ENCODE data around the gene ANKRD42. TPM values are rescaled to one million over a fixed set of nuclear protein-coding genes. Genes with fewer than 3 reads are reported as not detected.

ANKRD42 gene
- total and polyA plus RNA-seq, 9 of the 15 experiments (the other 6 are each of a cell fraction or from before 2014, with no cell fraction given), result 2.8 to 9.1 (median 6.1) TPM

DNA sequence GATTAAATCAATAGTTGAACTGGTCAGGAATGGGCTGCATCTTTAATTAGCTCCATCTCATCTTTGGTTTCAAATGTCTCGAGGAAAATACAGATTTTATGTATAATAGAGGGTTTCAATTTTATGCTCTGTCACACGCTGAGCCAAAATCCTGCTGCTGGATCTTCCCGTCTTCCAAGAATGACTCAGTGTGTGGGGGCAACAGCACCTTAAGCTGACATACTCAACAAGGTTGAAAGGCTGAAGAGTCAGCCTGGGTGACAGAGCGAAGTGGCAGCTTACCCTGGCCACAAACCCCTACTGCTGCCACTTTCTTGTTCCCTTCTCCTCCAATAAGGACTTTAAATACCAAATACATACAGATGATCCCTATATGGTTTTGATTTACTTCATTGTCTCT lies 45.6 kb upstream of the ANKRD42 start:
- Histone ChIP-seq H2AFZ (ENCODE audit: low read depth, low read length) (peak overlapping the region; percentile 79), H3K4me2 (ENCODE audit: insufficient read depth, low read length) (no peak overlapping the region; the same call in 1 of the 2 replicates)
- POLR2A ChIA-PET, result interaction anchor here (0.9 to 1.2 kb wide), 4 partner anchors 8 to 26 kb away, joined by 3 to 4 read pairs (median 3); no protein-coding TSS in a partner anchor
- TF ChIP-seq ZNF707 (CRISPR knock-in tag; conservative IDR thresholded peaks at IDR 0.05) (no peak), NR4A1 (CRISPR knock-in tag; IDR thresholded peaks at IDR 0.05) (no peak), NR4A1 (tag; IDR thresholded peaks at IDR 0.05) (no peak), HDAC2 (IDR thresholded peaks at IDR 0.05) (no peak), CXXC5 (CRISPR knock-in tag; IDR thresholded peaks at IDR 0.05) (no peak), ARID1B (IDR thresholded peaks at IDR 0.05) (0 out of 2 replicates have a peak, but pooled peaks have one; percentile 31), JUND (IDR thresholded peaks at IDR 0.05; ENCODE audit: borderline replicate concordance, low read depth, low read length) (peak; percentile 62; the same call in 1 of the 2 replicates), JUND (tag; IDR thresholded peaks at IDR 0.05; ENCODE audit: borderline replicate concordance, low read depth, low read length) (no peak)
- TF ChIP-seq, protein P1, sequence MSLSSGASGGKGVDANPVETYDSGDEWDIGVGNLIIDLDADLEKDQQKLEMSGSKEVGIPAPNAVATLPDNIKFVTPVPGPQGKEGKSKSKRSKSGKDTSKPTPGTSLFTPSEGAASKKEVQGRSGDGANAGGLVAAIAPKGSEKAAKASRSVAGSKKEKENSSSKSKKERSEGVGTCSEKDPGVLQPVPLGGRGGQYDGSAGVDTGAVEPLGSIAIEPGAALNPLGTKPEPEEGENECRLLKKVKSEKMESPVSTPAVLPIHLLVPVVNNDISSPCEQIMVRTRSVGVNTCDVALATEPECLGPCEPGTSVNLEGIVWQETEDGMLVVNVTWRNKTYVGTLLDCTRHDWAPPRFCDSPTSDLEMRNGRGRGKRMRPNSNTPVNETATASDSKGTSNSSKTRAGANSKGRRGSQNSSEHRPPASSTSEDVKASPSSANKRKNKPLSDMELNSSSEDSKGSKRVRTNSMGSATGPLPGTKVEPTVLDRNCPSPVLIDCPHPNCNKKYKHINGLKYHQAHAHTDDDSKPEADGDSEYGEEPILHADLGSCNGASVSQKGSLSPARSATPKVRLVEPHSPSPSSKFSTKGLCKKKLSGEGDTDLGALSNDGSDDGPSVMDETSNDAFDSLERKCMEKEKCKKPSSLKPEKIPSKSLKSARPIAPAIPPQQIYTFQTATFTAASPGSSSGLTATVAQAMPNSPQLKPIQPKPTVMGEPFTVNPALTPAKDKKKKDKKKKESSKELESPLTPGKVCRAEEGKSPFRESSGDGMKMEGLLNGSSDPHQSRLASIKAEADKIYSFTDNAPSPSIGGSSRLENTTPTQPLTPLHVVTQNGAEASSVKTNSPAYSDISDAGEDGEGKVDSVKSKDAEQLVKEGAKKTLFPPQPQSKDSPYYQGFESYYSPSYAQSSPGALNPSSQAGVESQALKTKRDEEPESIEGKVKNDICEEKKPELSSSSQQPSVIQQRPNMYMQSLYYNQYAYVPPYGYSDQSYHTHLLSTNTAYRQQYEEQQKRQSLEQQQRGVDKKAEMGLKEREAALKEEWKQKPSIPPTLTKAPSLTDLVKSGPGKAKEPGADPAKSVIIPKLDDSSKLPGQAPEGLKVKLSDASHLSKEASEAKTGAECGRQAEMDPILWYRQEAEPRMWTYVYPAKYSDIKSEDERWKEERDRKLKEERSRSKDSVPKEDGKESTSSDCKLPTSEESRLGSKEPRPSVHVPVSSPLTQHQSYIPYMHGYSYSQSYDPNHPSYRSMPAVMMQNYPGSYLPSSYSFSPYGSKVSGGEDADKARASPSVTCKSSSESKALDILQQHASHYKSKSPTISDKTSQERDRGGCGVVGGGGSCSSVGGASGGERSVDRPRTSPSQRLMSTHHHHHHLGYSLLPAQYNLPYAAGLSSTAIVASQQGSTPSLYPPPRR (CRISPR knock-in tag; IDR thresholded peaks at IDR 0.05; ENCODE audit: borderline replicate concordance), result no peak
- TF ChIP-seq, protein P2, sequence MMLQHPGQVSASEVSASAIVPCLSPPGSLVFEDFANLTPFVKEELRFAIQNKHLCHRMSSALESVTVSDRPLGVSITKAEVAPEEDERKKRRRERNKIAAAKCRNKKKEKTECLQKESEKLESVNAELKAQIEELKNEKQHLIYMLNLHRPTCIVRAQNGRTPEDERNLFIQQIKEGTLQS (IDR thresholded peaks at IDR 0.05), result peak; percentile 63
- TF ChIP-seq, protein P2 (CRISPR knock-in tag; conservative IDR thresholded peaks at IDR 0.05), result no peak

More for the DNA sequence above, 45.6 kb upstream of the ANKRD42 start:
- intact Hi-C loops (cut with micrococcal nuclease), result no loop called here
- BruUV-seq (replicated peaks), result no TSS peak
- Histone ChIP-seq H3K4me1 (replicated peaks in 1 of 2; ENCODE audit: control insufficient read depth in 2 of 2, insufficient read depth in 2 of 2, low read length in 2 of 2) (peaks cover 7 to 23% of the 10 kb centered on the region in 2 experiments; a peak in 4 of 5 replicates), H3K9me1 (ENCODE audit: control insufficient read depth, insufficient read depth, low read length) (no peaks in the 10 kb centered on the region), H3K9me3 (replicated peaks; ENCODE audit: control insufficient read depth, insufficient read depth, low read depth, low read length) (no peaks in the 10 kb centered on the region), H3K27me3 (ENCODE audit: control insufficient read depth in 2 of 2, insufficient read depth in 2 of 2, low read length in 2 of 2) (no peaks in the 10 kb centered on the region), H3K36me3 (ENCODE audit: control insufficient read depth, insufficient read depth, low read length) (no peaks in the 10 kb centered on the region), H3K79me2 (ENCODE audit: control insufficient read depth, insufficient read depth, low read length) (no peaks in the 10 kb centered on the region), H3K9ac (ENCODE audit: insufficient read depth in 1 of 2, low read depth in 2 of 2, low read length in 2 of 2) (peak overlapping the region in 1 of 2 experiments; percentile 21; a peak in 2 of 4 replicates), H3K4me3 (no peak overlapping the region), H3K27ac (ENCODE audit: extremely low read depth, low read depth, low read length) (no peak overlapping the region), H4K20me1 (replicated peaks; ENCODE audit: control insufficient read depth, insufficient read depth, low read length) (no peaks in the 10 kb centered on the region)
- peak; percentile 35; the same call in 2 of the 3 replicates for ATAC-seq
- no peak for FAIRE-seq
- WGBS (ENCODE audit: insufficient coverage, low coverage, missing lambda C conversion rate), result 37% methylated on average over 4 of the region's 4 CpGs
- in situ Hi-C loops (cut with MboI), result no loop called here
- CTCF ChIA-PET (ENCODE audit: low intra/inter-chr PET ratio), result no interaction called here
- DNase-seq (ENCODE audit: extremely low read depth in 1 of 4, low spot score in 3 of 4), result peak in 1 of 4 experiments; percentile 50
